Activated gamma-delta T cell treated with anti-CD3 and anti-CD28 coated beads, Interleukin-2, amount 50 U/mL, for 16 hours (primary cell): ENCODE results near the gene DTX3.

Experiments
- DNase-seq: peaks from one replicate; pipeline ENCODE4 v3.0.0-alpha.2; 2020; ENCODE audit warnings: low read depth

The DTX3 gene

DNA sequence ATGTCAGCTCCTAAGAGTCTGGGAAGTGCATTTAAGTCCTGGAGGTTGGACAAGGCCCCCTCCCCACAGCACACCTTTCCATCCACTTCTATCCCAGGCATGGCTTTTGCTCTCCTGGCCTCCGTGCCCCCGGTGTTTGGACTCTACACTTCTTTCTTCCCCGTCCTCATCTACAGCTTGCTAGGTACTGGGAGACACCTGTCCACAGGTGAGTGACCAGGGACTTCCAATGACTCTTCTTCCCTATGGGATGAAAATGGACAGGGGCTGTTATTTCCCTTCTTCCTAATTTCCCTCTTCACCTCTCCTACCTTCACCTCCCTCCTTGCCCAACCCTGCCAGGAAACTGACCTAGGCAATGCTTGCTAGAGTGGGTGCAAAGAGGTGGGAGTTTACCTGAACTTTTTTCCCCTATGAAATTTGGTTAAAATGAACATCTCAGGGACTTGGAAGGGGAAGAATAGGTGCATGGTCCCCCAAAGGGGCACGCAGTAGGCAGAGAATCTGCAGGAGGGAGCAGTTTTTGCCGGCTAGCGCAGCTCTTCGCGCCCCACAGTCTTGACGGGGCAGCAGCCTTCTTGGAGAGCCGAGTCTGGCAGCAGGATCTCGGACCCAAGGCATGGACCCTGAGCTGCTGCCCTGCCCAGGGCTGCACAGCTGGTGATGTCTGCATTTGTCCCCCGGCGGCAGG is 15.8 kb downstream of the DTX3 start:
- DNase-seq, result no peak

DNA sequence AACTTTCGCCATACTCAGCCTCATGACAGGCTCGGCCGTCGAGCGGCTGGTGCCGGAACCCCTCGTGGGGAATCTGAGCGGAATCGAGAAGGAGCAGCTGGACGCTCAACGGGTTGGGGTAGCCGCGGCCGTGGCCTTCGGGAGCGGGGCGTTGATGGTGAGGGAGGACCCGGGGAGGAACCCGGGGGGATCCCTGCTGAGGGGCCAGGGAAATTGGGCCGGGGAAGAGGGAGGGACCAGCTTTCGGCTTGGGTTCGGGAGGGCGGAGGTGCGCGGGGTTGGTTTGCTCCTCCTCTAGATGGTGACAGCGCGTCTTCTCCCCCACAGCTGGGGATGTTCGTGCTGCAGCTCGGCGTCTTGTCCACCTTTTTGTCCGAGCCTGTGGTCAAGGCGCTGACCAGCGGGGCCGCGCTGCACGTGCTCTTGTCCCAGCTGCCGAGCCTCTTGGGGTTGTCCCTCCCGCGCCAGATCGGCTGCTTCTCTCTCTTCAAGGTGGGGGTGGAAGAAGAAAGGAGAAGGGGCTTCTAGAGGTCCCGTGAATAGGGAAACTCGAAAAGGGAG is 16.4 kb downstream of the DTX3 start:
- no peak for DNase-seq

- DNase-seq, result no peak
Observed at GRCh38 chr12:57621497-57622292, 17.1 kb downstream of the DTX3 start.

- DNase-seq, result no peak
Observed at GRCh38 chr12:57622293-57623245, 17.9 kb downstream of the DTX3 start.

GRCh38 chr12:57623385-57623784 is 18.8 kb downstream of the DTX3 start:
- no peak for DNase-seq

DNA sequence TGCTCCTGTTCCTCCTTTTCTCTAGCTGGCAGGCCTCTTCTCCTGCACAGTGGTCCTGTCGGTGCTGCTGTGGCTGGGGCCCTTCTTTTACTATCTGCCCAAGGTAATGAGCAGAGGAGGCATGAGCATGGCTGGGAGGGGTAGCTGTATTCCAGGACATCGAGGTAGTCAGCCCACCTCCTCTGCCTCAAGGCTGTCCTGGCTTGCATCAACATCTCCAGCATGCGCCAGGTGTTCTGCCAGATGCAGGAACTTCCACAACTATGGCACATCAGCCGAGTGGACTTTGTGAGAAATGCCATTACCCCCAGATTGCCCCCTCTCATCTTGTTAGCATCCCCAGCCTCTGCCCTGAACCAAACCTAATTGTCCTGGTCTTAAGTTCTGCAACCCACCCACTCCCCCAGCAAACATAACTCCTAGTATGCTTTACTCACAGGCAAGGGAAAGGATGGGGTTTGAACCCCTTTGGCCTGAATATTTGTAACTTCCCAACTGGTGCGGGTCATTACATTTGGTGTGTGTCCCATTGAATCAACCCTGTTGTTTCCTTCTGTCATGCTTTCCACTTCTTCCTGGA is 19.3 kb downstream of the DTX3 start:
- DNase-seq, result no peak

GRCh38 chr12:57624441-57625220 is 20.0 kb downstream of the DTX3 start:
- no peak for DNase-seq

- DNase-seq, result no peak
Observed at GRCh38 chr12:57625261-57626032, 20.8 kb downstream of the DTX3 start.

GRCh38 chr12:57626111-57626920 is 21.7 kb downstream of the DTX3 start:
- DNase-seq, result no peak

DNA sequence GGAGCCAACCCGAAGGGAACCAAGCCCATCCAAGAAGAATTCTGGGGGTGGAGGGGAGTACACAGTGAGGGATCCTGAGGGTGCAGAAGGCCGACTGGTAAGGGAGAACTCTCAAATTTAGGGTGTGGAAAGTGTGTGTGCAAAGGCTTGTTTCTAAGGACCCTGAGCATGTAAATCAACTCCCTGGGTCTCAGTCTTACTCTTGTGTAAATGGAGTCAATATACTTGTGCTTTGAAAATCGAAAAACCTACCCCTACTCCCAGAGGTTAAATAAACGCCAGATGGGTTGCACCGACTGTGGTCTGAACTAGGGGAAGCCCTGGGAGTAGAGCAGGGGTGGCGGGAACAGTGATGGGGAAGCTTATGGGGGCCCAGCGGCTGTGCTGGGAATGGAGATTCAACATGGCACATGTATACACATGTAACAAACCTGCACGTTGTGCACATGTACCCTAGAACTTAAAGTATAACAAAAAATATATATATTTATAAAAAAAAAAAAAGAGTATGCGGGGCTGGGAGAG is 22.4 kb downstream of the DTX3 start:
- no peak for DNase-seq

DNA sequence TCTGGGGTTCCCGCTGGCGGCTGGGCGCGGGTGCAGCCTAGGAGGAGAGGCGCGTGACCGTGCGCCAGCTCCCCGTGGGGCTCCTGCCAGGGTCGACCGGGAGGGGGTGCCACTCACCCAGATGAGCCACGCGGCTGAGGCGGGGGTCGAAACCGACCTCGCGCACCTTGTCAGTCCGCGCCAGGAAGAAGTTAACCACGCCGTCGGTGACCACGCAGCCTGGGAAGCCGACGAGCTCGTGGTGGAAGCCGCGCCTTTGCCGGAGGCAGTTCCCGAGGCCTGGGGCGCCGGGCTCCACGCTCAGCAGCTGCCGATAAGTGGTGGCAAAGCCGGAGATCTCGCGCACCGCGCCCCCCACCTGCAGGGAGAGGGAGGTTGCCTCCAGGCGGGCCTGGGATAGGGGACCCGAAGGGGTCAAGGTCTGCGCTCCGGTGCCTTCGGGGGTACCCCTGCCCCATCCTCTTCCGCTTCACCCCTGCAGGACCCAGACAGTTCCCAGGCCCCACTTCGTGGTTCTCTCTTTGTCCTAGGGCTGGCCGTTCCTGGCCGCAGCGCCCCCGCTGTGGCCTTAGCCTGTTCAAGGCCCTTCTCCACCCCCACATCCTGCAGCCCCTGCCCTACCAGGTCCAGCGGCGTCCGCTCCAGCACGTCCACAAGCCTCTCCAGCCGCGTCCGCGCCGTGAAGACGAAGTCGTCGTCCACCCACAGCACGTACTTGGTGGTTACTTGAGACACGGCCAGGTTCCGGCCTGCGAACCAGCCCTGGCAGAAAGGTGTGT is 23.1 kb downstream of the DTX3 start:
- no peak for DNase-seq

- DNase-seq, result no peak
Observed at GRCh38 chr12:57628280-57629191, 23.9 kb downstream of the DTX3 start.

- no peak for DNase-seq
Observed at GRCh38 chr12:57629897-57630471, 25.4 kb downstream of the DTX3 start.

- DNase-seq, result no peak
Observed at GRCh38 chr12:57630891-57631433, 26.3 kb downstream of the DTX3 start.

- DNase-seq, result no peak
Observed at GRCh38 chr12:57631566-57632072, 27.0 kb downstream of the DTX3 start.
